Dermis blood vessel endothelial cell (primary cell): Measurements from ENCODE around the gene TAS2R41. TPM values are rescaled to one million over a fixed set of nuclear protein-coding genes. Genes with fewer than 3 reads are reported as not detected.
"Not testable (repeated sequence)": the region's sequence is repeated elsewhere in the genome, so short reads cannot be mapped to it uniquely, and the experiment has no call there.

Experiments used
- DNase-seq: peaks from one replicate; pipeline ENCODE4 v3.0.0; 2010
- total RNA-seq: library from RNA; depleted of rRNA; stranded (reverse); fragments of >200 nt; gene quantifications from 2 replicates; pipeline ENCODE4 v1.2.3, GENCODE V29; 2014

Gene TAS2R41
- total RNA-seq, 1 donor from 2014 or later = not detected

DNA sequence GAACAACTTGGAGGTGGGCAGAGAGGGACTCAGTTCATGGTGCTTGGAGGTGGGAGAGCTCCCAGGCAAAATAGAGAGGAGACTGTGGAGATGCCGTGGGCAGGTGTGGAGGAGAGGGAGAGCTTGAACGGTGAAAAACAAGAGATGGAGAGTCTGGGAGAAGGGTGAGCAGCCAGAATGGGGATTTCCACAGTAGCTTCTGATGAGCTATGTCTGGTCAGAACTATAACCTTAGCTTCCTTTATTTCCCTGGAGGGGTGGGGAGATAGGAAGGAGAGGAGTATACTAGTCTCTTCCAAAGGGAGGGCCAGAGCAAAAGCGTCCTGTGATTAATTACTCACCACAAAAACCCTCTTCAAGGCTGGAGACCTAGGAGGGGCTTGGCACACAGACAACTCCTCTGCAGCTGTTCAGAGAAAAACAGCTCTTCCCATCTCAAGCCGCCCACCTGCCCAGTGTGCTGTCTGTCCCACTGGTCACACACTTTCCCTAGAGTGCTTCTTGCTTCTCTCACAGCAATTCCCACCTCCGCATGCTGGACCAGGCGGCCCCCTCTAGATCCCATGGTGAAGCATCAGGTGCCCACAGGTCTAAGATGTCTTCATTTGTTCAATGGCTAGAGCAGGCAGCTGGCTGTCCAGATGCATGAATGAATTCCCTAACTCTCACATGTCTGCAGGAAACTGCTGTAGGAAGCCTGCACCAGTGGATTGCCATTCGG is 41.9 kb downstream of the TAS2R41 start:
- peak; percentile 84 for DNase-seq

DNA sequence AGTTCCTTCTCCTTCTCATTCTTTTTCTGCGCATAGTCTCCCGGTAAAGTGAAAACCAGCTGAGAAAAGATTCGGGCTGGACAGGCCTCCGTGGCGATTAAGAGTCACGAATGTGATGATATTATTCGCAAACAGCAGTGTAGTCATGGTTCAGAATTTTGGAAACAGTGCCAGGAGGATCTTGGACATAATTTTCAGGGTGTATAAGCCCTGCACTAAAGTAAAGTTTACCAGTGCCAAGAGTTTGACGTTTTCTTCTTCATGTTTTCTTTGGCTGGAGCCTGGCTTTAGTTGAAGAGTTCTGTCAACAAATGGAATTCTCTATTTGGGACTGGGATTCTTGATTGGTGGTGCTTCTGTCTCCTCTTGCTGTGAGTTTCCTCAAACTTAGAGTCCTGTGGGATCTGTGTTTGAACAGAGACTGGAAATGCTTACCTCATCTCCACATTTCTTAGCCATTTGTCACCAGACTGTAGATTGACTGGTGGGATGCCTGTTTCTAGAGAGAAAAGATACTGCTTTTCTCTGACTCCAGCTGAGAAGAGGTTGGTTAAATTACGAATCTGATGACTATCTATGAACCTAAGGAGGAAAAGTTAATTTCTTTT is 44.7 kb downstream of the TAS2R41 start:
- DNase-seq = not testable (repeated sequence)

Other genes starting within 250 kb of the TAS2R41 start
- gene GSTK1, start 214.4 kb upstream of the TAS2R41 start, total RNA-seq = 110 and 112 TPM in 2 replicates
- 0.14 and 0.17 TPM in 2 replicates for gene TMEM139, start 192.9 kb upstream of the TAS2R41 start, total RNA-seq
- gene CASP2, start 189.5 kb upstream of the TAS2R41 start, total RNA-seq = 12.8 and 30.2 TPM in 2 replicates
- gene CLCN1, start 161.8 kb upstream of the TAS2R41 start, total RNA-seq = not detected in 2 replicates
- 0.23 and 0.51 TPM in 2 replicates for gene FAM131B, start 115.2 kb upstream of the TAS2R41 start, total RNA-seq
- gene ZYX, start 96.5 kb upstream of the TAS2R41 start, total RNA-seq = 26.2 and 57.2 TPM in 2 replicates
- gene EPHA1, start 69.0 kb upstream of the TAS2R41 start, total RNA-seq = 0.09 TPM in 1 of 2 replicates, not detected in the other
- not detected in 2 replicates for gene TAS2R60, start 34.4 kb upstream of the TAS2R41 start, total RNA-seq
- gene CTAGE15, start 93.9 kb downstream of the TAS2R41 start, total RNA-seq = not detected in 2 replicates
- gene TCAF2, start 143.1 kb downstream of the TAS2R41 start, total RNA-seq = 4.3 and 14.0 TPM in 2 replicates